Peyer's patch (tissue), 4 donors: Measurements from ENCODE around the gene NBPF26.
"Not testable (repeated sequence)": the region's sequence is repeated elsewhere in the genome, so short reads cannot be mapped to it uniquely, and the experiment has no call there.

Experiments
- POLR2A ChIP-seq, 2 donors: fragments of 450-650 bp; IDR thresholded peaks; one replicate each; pipeline ENCODE4 v1.5.1; 2017; ENCODE audit warnings: antibody characterized with exemption in 2 of 2, mild to moderate bottlenecking in 2 of 2, moderate library complexity in 2 of 2
- TF ChIP-seq, protein P1 (sequence below), 6 experiments: fragments of 450-650 bp in 4 of 6; fragments of 200-600 bp in 2 of 6; sonication (generic) in 1 of 6; IDR thresholded peaks; one replicate each; pipeline ENCODE4 v1.5.1; 2017 to 2019; ENCODE audit warnings: antibody characterized with exemption in 6 of 6, mild to moderate bottlenecking in 3 of 6, moderate library complexity in 1 of 6

- TF ChIP-seq POLR2A (IDR thresholded peaks at IDR 0.05): not testable (repeated sequence)
- TF ChIP-seq, protein P1, sequence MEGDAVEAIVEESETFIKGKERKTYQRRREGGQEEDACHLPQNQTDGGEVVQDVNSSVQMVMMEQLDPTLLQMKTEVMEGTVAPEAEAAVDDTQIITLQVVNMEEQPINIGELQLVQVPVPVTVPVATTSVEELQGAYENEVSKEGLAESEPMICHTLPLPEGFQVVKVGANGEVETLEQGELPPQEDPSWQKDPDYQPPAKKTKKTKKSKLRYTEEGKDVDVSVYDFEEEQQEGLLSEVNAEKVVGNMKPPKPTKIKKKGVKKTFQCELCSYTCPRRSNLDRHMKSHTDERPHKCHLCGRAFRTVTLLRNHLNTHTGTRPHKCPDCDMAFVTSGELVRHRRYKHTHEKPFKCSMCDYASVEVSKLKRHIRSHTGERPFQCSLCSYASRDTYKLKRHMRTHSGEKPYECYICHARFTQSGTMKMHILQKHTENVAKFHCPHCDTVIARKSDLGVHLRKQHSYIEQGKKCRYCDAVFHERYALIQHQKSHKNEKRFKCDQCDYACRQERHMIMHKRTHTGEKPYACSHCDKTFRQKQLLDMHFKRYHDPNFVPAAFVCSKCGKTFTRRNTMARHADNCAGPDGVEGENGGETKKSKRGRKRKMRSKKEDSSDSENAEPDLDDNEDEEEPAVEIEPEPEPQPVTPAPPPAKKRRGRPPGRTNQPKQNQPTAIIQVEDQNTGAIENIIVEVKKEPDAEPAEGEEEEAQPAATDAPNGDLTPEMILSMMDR (IDR thresholded peaks at IDR 0.05): peak in 3 of 6 experiments; percentile 38 to 45 (median 44)
These were observed 88.1 kb downstream of the NBPF26 start for GRCh38 chr1:120811822-120812221.
